Body of pancreas (tissue), 4 donors: ENCODE results near the gene MYO5A. TPM values are rescaled to one million over a fixed set of nuclear protein-coding genes. Genes with fewer than 3 reads are reported as not detected.
A peak's percentile ranks its signal among the peaks of the same experiment; 100 is the strongest.

Source experiments
- ATAC-seq: fragments of 150-250 bp; one replicate; pipeline ENCODE4 v1.9.1; 2016
- DNase-seq, 4 donors: peaks; one replicate each; pipeline ENCODE4 v3.0.0-alpha.2; 2019
- H3K27ac ChIP-seq, 4 donors: fragments of 200-600 bp; sonication (generic); 1 replicate in 3 of 4; 2 replicates in 1 of 4; pipeline versions ENCODE4 v1.5.1 to v1.6.1; 2016 to 2019; ENCODE audit warnings: mild to moderate bottlenecking in 1 of 4, mixed read lengths in 1 of 4, moderate library complexity in 1 of 4
- H3K27me3 ChIP-seq, 2 donors: fragments of 200-600 bp; sonication (generic); one replicate each; pipeline ENCODE4 v1.6.0; 2016; ENCODE audit warnings: mild to moderate bottlenecking in 1 of 2
- H3K36me3 ChIP-seq, 2 donors: fragments of 200-600 bp; sonication (generic); replicated peaks in 1 of 2; 2 replicates each; pipeline ENCODE4 v1.5.1; 2016; ENCODE audit warnings: low read depth in 2 of 2; ENCODE audit not compliant: insufficient read depth in 1 of 2
- H3K4me1 ChIP-seq: fragments of 200-600 bp; sonication (generic); one replicate; pipeline ENCODE4 v1.6.0; 2016
- H3K4me3 ChIP-seq, 2 donors: fragments of 200-600 bp; sonication (generic); 1 replicate in 1 of 2; 2 replicates in 1 of 2; pipeline ENCODE4 v1.5.1; 2016 to 2019
- H3K9me3 ChIP-seq, 3 donors: fragments of 200-600 bp; sonication (generic); 1 replicate in 2 of 3; 2 replicates in 1 of 3; pipeline ENCODE4 v1.5.1; 2016
- CTCF ChIP-seq, 7 experiments: fragments of 450-650 bp in 4 of 7; fragments of 200-600 bp in 3 of 7; sonication (generic) in 3 of 7; IDR thresholded peaks; one replicate each; pipeline ENCODE4 v1.5.1; 2016 to 2019; ENCODE audit warnings: antibody characterized with exemption in 7 of 7
- POLR2A ChIP-seq, 3 donors: fragments of 450-650 bp; IDR thresholded peaks; one replicate each; pipeline ENCODE4 v1.6.1; 2016; ENCODE audit warnings: antibody characterized with exemption in 3 of 3, mild to moderate bottlenecking in 2 of 3
- WGBS, 2 donors: methylation state at CpG; one replicate each; pipeline ENCODE4 v1.1.5; 2017; 5-methylcytosine and 5-hydroxymethylcytosine counted together
- intact Hi-C: fragments of 100-400 bp; cut with DNase I; formaldehyde crosslinking; loops from one replicate; pipeline ENCODE4 v1.15.1; 2023
- total RNA-seq, 2 donors: library from RNA; depleted of rRNA; stranded (reverse); fragments of >200 nt; gene quantifications; one replicate each; pipeline ENCODE4 v1.1.0, GENCODE V29; 2016

Gene MYO5A
- total RNA-seq, 2 donors from 2014 or later, result 8.2 to 11.9 TPM

GRCh38 chr15:52505151-52505550 lies 23.5 kb downstream of the MYO5A start:
- ATAC-seq, result no peak
- Histone ChIP-seq H3K27me3 (no peaks in the 10 kb centered on the region), H3K4me3 (no peak overlapping the region), H3K27ac (no peak overlapping the region), H3K4me1 (no peaks in the 10 kb centered on the region), H3K9me3 (no peaks in the 10 kb centered on the region), H3K36me3 (no peaks in the 10 kb centered on the region)
- WGBS, 2 donors, result 82 to 96% methylated on average over 6 of the region's 6 CpGs
- TF ChIP-seq CTCF (IDR thresholded peaks at IDR 0.05) (no peak), POLR2A (IDR thresholded peaks at IDR 0.05) (no peak)
- intact Hi-C loops, result no loop called here
- peak in 1 of 4 donors; percentile 8 for DNase-seq

GRCh38 chr15:52503788-52504496 lies 24.7 kb downstream of the MYO5A start:
- WGBS, 2 donors, result 74 to 96% methylated on average over 5 of the region's 5 CpGs
- Histone ChIP-seq H3K4me3 (no peak overlapping the region), H3K27ac (no peak overlapping the region), H3K9me3 (no peaks in the 10 kb centered on the region), H3K27me3 (no peaks in the 10 kb centered on the region), H3K36me3 (no peaks in the 10 kb centered on the region), H3K4me1 (no peaks in the 10 kb centered on the region)
- ATAC-seq, result no peak
- intact Hi-C loops, result no loop called here
- DNase-seq, result no peak
- TF ChIP-seq CTCF (IDR thresholded peaks at IDR 0.05) (no peak), POLR2A (IDR thresholded peaks at IDR 0.05) (no peak)

GRCh38 chr15:52502608-52503007 lies 26.1 kb downstream of the MYO5A start:
- no peaks in the 10 kb centered on the region for H3K27me3 ChIP-seq
- intact Hi-C loops, result no loop called here
- H3K4me1 ChIP-seq, result no peaks in the 10 kb centered on the region
- no peaks in the 10 kb centered on the region for H3K36me3 ChIP-seq
- DNase-seq (no peak), ATAC-seq (no peak)
- no peaks in the 10 kb centered on the region for H3K9me3 ChIP-seq
- no peak for TF ChIP-seq CTCF (IDR thresholded peaks at IDR 0.05)
- 90 to 93% methylated on average over 1 of the region's 1 CpG for WGBS, 2 donors
- H3K27ac ChIP-seq, result no peak overlapping the region
- H3K4me3 ChIP-seq, result no peak overlapping the region

GRCh38 chr15:52499506-52499905 lies 29.2 kb downstream of the MYO5A start:
- no peaks in the 10 kb centered on the region for H3K9me3 ChIP-seq
- no peak overlapping the region for H3K4me3 ChIP-seq
- H3K4me1 ChIP-seq, result no peaks in the 10 kb centered on the region
- no peaks in the 10 kb centered on the region for H3K36me3 ChIP-seq
- DNase-seq, result no peak
- intact Hi-C loops, result no loop called here
- no peak for ATAC-seq
- no peak overlapping the region for H3K27ac ChIP-seq
- TF ChIP-seq CTCF (IDR thresholded peaks at IDR 0.05), result no peak
- TF ChIP-seq POLR2A (IDR thresholded peaks at IDR 0.05), result no peak
- 82 to 91% methylated on average over 3 of the region's 3 CpGs for WGBS, 2 donors
- H3K27me3 ChIP-seq, result no peaks in the 10 kb centered on the region

GRCh38 chr15:52498706-52499105 lies 30.0 kb downstream of the MYO5A start:
- Histone ChIP-seq H3K27ac (no peak overlapping the region), H3K4me3 (no peak overlapping the region), H3K9me3 (no peaks in the 10 kb centered on the region), H3K27me3 (no peaks in the 10 kb centered on the region), H3K4me1 (no peaks in the 10 kb centered on the region), H3K36me3 (no peaks in the 10 kb centered on the region)
- TF ChIP-seq POLR2A (IDR thresholded peaks at IDR 0.05) (no peak), CTCF (IDR thresholded peaks at IDR 0.05) (no peak)
- no peak for DNase-seq
- no peak for ATAC-seq
- intact Hi-C loops, result no loop called here
